GM12873 (cell line): ENCODE data around the gene DPEP2.
"Not testable (repeated sequence)": the region's sequence is repeated elsewhere in the genome, so short reads cannot be mapped to it uniquely, and the experiment has no call there.

ENCODE experiments used
- CTCF ChIP-seq: IDR thresholded peaks from 2 replicates; pipeline ENCODE4 v1.5.1; 2012; ENCODE audit warnings: low read depth, mild to moderate bottlenecking, moderate library complexity, low read length, control low read depth; ENCODE audit not compliant: insufficient read depth; ENCODE audit errors: missing control alignments

The DPEP2 gene, protein sequence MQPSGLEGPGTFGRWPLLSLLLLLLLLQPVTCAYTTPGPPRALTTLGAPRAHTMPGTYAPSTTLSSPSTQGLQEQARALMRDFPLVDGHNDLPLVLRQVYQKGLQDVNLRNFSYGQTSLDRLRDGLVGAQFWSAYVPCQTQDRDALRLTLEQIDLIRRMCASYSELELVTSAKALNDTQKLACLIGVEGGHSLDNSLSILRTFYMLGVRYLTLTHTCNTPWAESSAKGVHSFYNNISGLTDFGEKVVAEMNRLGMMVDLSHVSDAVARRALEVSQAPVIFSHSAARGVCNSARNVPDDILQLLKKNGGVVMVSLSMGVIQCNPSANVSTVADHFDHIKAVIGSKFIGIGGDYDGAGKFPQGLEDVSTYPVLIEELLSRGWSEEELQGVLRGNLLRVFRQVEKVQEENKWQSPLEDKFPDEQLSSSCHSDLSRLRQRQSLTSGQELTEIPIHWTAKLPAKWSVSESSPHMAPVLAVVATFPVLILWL

GRCh38 chr16:67998779-67999688, at the start of gene DPEP2:
TSS of gene DPEP2 (minus strand) at chr16:67999484. CDS start at chr16:67993212, 6,272 bp downstream.
- not testable (repeated sequence) for TF ChIP-seq CTCF

- no peak for TF ChIP-seq CTCF
Measured at GRCh38 chr16:68047987-68048386, 48.7 kb upstream of the DPEP2 start.

GRCh38 chr16:68046106-68046505, 46.8 kb upstream of the DPEP2 start:
- no peak for TF ChIP-seq CTCF

DNA sequence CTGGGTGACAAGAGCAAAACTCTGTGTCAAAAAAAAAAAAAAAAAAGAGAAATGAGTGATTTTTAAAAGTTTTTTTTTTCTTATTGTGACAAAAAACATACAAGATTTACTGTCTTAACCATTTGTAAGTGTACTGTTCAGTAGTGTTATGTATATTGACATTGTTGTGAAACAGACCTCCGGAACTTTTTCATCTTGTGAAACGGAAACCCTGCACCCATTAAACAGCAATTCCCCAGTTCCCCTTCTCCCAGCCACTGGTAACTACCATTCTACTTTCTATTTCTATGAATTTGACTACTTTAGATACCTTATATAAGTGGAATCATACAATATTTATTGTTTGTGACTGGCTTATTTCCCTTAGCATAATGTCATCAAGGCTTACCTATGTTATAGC, 42.5 kb upstream of the DPEP2 start:
- TF ChIP-seq CTCF = no peak

- peak; percentile 90 for TF ChIP-seq CTCF
Measured at GRCh38 chr16:68040506-68041288, 41.4 kb upstream of the DPEP2 start.

DNA sequence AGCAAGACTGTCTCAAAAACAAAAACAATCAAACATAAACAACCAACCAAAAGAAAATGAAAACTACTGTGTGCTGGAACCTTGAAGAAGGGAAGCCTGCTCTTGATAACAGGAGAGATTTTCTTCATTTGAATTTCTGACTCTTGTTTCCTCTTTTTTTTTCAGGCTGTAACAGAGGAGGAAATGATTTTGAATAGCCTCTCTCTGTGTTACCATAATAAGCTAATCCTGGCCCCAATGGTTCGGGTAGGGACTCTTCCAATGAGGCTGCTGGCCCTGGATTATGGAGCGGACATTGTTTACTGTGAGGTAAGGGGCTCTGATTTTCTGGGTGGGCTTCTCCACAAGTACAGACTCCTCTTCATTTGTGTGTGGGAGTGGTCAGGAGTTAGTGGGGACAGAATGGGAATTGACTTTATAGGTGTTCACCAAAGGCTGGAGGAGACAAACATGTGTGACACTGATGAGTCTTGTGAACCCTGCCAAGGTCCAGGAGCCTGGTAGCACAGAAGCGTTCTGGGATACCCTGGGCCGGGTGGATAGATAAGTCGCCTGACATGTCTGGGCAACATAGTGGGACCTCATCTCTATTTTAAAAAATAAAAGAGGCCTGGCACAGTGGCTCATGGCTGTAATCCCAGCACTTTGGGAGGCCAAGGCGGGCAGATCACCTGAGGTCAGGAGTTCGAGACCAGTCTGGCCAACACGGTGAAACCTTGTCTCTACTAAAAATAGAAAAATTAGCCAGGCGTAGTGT, 38.7 kb upstream of the DPEP2 start:
- no peak for TF ChIP-seq CTCF
